ENCODE results near the gene CHURC1. TPM values are rescaled to one million over a fixed set of nuclear protein-coding genes. Genes with fewer than 3 reads are reported as not detected.

Gene CHURC1
- total and polyA plus RNA-seq, 4 donors: 37.2 to 62.6 (median 46.9) TPM

DNA sequence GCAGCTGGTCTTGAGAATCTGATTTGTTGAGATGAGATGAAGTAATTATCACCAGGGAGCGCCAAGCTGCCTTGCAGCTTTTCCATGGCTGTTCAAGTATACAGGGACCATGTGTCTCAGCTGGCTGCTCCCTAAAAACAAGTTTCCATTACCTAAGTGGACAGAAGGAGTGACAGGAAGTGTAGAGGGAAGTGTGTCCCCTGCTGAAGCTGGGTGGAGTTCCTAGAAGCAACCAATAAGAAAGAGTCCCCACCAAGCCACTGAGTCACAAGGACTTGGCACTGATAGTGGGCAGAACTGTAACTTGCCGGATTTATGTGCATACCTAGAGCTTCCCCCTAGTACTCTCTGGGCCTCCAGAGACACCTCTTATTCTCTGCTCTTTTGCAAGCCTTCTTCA is 29.8 kb downstream of the CHURC1 start:
- H3K27me3 ChIP-seq (ENCODE audit: control insufficient read depth in 3 of 3, insufficient read depth in 3 of 3, low read length in 2 of 3): no peaks in the 10 kb centered on the region
- H3K9me3 ChIP-seq (ENCODE audit: control insufficient read depth in 4 of 4, insufficient read depth in 3 of 4, low read length in 3 of 4): no peaks in the 10 kb centered on the region
- TF ChIP-seq, protein P1, sequence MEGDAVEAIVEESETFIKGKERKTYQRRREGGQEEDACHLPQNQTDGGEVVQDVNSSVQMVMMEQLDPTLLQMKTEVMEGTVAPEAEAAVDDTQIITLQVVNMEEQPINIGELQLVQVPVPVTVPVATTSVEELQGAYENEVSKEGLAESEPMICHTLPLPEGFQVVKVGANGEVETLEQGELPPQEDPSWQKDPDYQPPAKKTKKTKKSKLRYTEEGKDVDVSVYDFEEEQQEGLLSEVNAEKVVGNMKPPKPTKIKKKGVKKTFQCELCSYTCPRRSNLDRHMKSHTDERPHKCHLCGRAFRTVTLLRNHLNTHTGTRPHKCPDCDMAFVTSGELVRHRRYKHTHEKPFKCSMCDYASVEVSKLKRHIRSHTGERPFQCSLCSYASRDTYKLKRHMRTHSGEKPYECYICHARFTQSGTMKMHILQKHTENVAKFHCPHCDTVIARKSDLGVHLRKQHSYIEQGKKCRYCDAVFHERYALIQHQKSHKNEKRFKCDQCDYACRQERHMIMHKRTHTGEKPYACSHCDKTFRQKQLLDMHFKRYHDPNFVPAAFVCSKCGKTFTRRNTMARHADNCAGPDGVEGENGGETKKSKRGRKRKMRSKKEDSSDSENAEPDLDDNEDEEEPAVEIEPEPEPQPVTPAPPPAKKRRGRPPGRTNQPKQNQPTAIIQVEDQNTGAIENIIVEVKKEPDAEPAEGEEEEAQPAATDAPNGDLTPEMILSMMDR (IDR thresholded peaks at IDR 0.05; ENCODE audit: control extremely low read depth, extremely low read depth): no peak
- H3K4me1 ChIP-seq (ENCODE audit: control insufficient read depth in 5 of 5, insufficient read depth in 5 of 5, low read length in 5 of 5): no peaks in the 10 kb centered on the region
- no peak for DNase-seq
- 91 to 92% methylated on average over 2 of the region's 2 CpGs for WGBS, 2 donors
- no peak overlapping the region for H3K9ac ChIP-seq (ENCODE audit: insufficient read depth in 1 of 2, low read length in 2 of 2)
- ATAC-seq (ENCODE audit: insufficient read depth, low FRiP score): no peak
- H3K27ac ChIP-seq (ENCODE audit: low read depth in 1 of 2, low read length in 1 of 2): no peak overlapping the region
- peaks cover 0 to 18% (median 3%) of the 10 kb centered on the region in 4 donors for H3K36me3 ChIP-seq (ENCODE audit: control insufficient read depth in 4 of 4, insufficient read depth in 4 of 4, low read length in 4 of 4)
- H3K4me3 ChIP-seq: no peak overlapping the region

DNA sequence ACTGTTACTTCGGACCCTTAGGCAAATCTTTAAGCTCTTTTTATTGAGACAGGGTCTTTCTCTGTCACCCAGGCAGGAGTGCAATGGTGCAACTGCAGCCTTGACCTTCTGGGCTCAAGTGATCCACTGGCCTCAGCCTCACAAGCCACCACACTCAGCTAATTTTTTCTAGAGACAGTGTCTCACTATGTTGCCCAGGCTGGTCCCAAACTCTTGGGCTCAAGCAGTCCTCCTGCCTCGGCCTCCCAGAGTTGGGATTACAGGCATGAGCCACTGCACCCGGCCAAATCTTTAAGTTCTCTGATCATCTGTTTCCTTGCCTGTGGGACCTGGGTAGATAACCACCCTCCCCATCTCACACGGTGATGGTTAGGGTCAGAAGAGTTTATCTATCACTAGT is 30.6 kb downstream of the CHURC1 start:
- ATAC-seq (ENCODE audit: insufficient read depth, low FRiP score) (no peak), DNase-seq (no peak)
- TF ChIP-seq, protein P1 (IDR thresholded peaks at IDR 0.05; ENCODE audit: control extremely low read depth, extremely low read depth): no peak
- Histone ChIP-seq H3K9me3 (ENCODE audit: control insufficient read depth in 4 of 4, insufficient read depth in 3 of 4, low read length in 3 of 4) (no peaks in the 10 kb centered on the region), H3K36me3 (ENCODE audit: control insufficient read depth in 4 of 4, insufficient read depth in 4 of 4, low read length in 4 of 4) (peaks cover 0 to 18% (median 4%) of the 10 kb centered on the region in 4 donors), H3K4me3 (no peak overlapping the region), H3K9ac (ENCODE audit: insufficient read depth in 1 of 2, low read length in 2 of 2) (no peak overlapping the region), H3K4me1 (ENCODE audit: control insufficient read depth in 5 of 5, insufficient read depth in 5 of 5, low read length in 5 of 5) (no peaks in the 10 kb centered on the region), H3K27ac (ENCODE audit: low read depth in 1 of 2, low read length in 1 of 2) (no peak overlapping the region), H3K27me3 (ENCODE audit: control insufficient read depth in 3 of 3, insufficient read depth in 3 of 3, low read length in 2 of 3) (no peaks in the 10 kb centered on the region)
- 92 to 95% methylated on average over 4 of the region's 4 CpGs for WGBS, 2 donors

DNA sequence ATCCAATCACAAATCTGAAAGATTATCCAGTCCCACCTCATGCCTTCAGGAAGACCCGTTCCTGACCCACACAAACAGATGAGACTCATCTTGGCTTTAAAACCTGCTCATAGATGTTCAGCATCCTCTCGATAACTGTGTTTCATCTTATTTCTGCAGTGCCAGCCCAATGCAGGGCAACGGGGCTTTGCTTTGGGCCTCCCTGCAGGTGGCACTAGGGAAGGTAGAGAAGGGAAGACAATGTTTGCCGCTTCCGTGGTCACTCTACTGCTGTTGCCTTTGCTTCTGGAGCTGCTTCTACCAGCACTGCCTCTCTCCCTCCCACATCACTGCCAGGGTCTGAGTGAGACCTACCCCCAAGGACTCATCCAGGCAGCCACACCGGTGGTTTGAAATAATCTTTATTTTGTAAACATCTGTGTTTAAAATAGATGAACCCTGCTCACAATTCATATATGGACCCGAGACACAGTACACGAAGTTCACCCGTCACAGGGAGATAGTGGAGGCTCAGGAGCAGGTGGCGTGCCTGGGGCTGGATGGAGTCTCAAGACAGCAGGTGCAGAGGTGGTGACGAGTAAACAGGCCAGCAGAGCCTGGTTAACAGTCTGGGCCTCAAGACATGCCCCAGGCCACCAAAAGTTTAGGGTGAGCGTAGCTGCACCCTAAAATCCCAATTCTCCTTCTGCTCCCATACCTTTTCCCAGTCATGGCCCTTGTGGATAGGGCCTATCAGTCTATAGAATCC is 31.4 kb downstream of the CHURC1 start:
- Histone ChIP-seq H3K4me3 (no peak overlapping the region), H3K9me3 (ENCODE audit: control insufficient read depth in 4 of 4, insufficient read depth in 3 of 4, low read length in 3 of 4) (no peaks in the 10 kb centered on the region), H3K27me3 (ENCODE audit: control insufficient read depth in 3 of 3, insufficient read depth in 3 of 3, low read length in 2 of 3) (no peaks in the 10 kb centered on the region), H3K27ac (ENCODE audit: low read depth in 1 of 2, low read length in 1 of 2) (no peak overlapping the region), H3K36me3 (ENCODE audit: control insufficient read depth in 4 of 4, insufficient read depth in 4 of 4, low read length in 4 of 4) (peaks cover 0 to 20% (median 3%) of the 10 kb centered on the region in 4 donors), H3K9ac (ENCODE audit: insufficient read depth in 1 of 2, low read length in 2 of 2) (no peak overlapping the region), H3K4me1 (ENCODE audit: control insufficient read depth in 5 of 5, insufficient read depth in 5 of 5, low read length in 5 of 5) (no peaks in the 10 kb centered on the region)
- DNase-seq: no peak
- no peak for ATAC-seq (ENCODE audit: insufficient read depth, low FRiP score)
- TF ChIP-seq, protein P1 (IDR thresholded peaks at IDR 0.05; ENCODE audit: control extremely low read depth, extremely low read depth): no peak
- WGBS, 2 donors: 93% methylated on average over 12 of the region's 12 CpGs

Data from lung (tissue), 12 donors.